Smooth muscle cell (in vitro differentiated cells): ENCODE results near the gene PPP1R16B. TPM values are rescaled to one million over a fixed set of nuclear protein-coding genes. Genes with fewer than 3 reads are reported as not detected.

Experiments used
- DNase-seq: peaks from one replicate; lab custom pipeline; 2025; ENCODE audit not compliant: unreplicated experiment; lab: John Stamatoyannopoulos, UW
- H2AFZ ChIP-seq: fragments of 200-600 bp; sonication (generic); 2 replicates; pipeline ENCODE4 v1.6.0; 2016; ENCODE audit warnings: antibody characterized with exemption, low read depth, mild to moderate bottlenecking
- H3F3A ChIP-seq: fragments of 200-600 bp; sonication (generic); 2 replicates; pipeline ENCODE4 v1.6.0; 2017; ENCODE audit warnings: antibody characterized with exemption, low read depth
- H3K27ac ChIP-seq: fragments of 200-600 bp; sonication (generic); 2 replicates; pipeline ENCODE4 v1.5.1; 2016; ENCODE audit warnings: low read depth, mild to moderate bottlenecking
- H3K27me3 ChIP-seq: fragments of 200-600 bp; sonication (generic); 2 replicates; pipeline ENCODE4 v1.6.1; 2016; ENCODE audit warnings: low read depth, mild to moderate bottlenecking
- H3K36me3 ChIP-seq: fragments of 200-600 bp; sonication (generic); 2 replicates; pipeline ENCODE4 v1.5.1; 2016; ENCODE audit warnings: low read depth
- H3K4me1 ChIP-seq: fragments of 200-600 bp; sonication (generic); 2 replicates; pipeline ENCODE4 v1.5.1; 2016; ENCODE audit warnings: low read depth
- H3K4me2 ChIP-seq: fragments of 200-600 bp; sonication (generic); 2 replicates; pipeline ENCODE4 v1.6.0; 2016; ENCODE audit warnings: mild to moderate bottlenecking
- H3K4me3 ChIP-seq: fragments of 200-600 bp; sonication (generic); 2 replicates; pipeline ENCODE4 v1.5.1; 2016; ENCODE audit warnings: mild to moderate bottlenecking
- H3K79me2 ChIP-seq: fragments of 200-600 bp; sonication (generic); 2 replicates; pipeline ENCODE4 v1.6.0; 2016; ENCODE audit warnings: low read depth, mild to moderate bottlenecking
- H3K9ac ChIP-seq: fragments of 200-600 bp; sonication (generic); 2 replicates; pipeline ENCODE4 v1.6.0; 2016; ENCODE audit warnings: low read depth
- H3K9me3 ChIP-seq: fragments of 200-600 bp; sonication (generic); replicated peaks from 2 replicates; pipeline ENCODE4 v1.5.1; 2016; ENCODE audit warnings: low read depth
- H4K20me1 ChIP-seq: fragments of 200-600 bp; sonication (generic); 2 replicates; pipeline ENCODE4 v1.6.0; 2016; ENCODE audit warnings: low read depth
- CTCF ChIP-seq: fragments of 200-600 bp; sonication (generic); IDR thresholded peaks from 2 replicates; pipeline ENCODE4 v1.5.1; 2017; ENCODE audit warnings: borderline replicate concordance, mild to moderate bottlenecking, antibody characterized with exemption; ENCODE audit not compliant: insufficient read depth, poor library complexity, severe bottlenecking
- WGBS: methylation state at CpG from one replicate; pipeline ENCODE4 v1.1.7; 2016; ENCODE audit warnings: low lambda C conversion rate; 5-methylcytosine and 5-hydroxymethylcytosine counted together
- polyA plus RNA-seq: library from polyadenylated mRNA; unstranded; fragments of >200 nt; fragmentation: Nextera tagmentation; extraction: Ambion mirVana; gene quantifications from 2 replicates; pipeline ENCODE4 v1.2.1, GENCODE V29; 2016
- total RNA-seq: library from RNA; depleted of rRNA; stranded (reverse); fragments of >200 nt; gene quantifications from 2 replicates; pipeline ENCODE4 v1.2.3, GENCODE V29; 2014

Gene PPP1R16B
- total and polyA plus RNA-seq, 2 experiments from 2014 or later = not detected

GRCh38 chr20:38798266-38798665 is 7.2 kb upstream of the PPP1R16B start:
- DNase-seq = no peak
- Histone ChIP-seq H3K27ac (no peak overlapping the region), H3K4me3 (no peak overlapping the region), H3K9me3 (no peaks in the 10 kb centered on the region), H3K27me3 (peaks cover 6% of the 10 kb centered on the region), H2AFZ (no peak overlapping the region), H3K36me3 (no peaks in the 10 kb centered on the region), H3K4me2 (no peak overlapping the region), H4K20me1 (no peaks in the 10 kb centered on the region), H3K9ac (no peak overlapping the region), H3K4me1 (no peaks in the 10 kb centered on the region), H3F3A (no peaks in the 10 kb centered on the region), H3K79me2 (no peaks in the 10 kb centered on the region)
- 86% methylated on average over 3 of the region's 3 CpGs for WGBS
- no peak for TF ChIP-seq CTCF

- no peak for DNase-seq
- H3F3A ChIP-seq = no peaks in the 10 kb centered on the region
- WGBS = 93% methylated on average over 4 of the region's 4 CpGs
- no peak overlapping the region for H3K9ac ChIP-seq
- no peak overlapping the region for H2AFZ ChIP-seq
- H3K27me3 ChIP-seq = peaks cover 6% of the 10 kb centered on the region
- no peaks in the 10 kb centered on the region for H4K20me1 ChIP-seq
- H3K4me3 ChIP-seq = no peak overlapping the region
- no peak for TF ChIP-seq CTCF
- no peaks in the 10 kb centered on the region for H3K36me3 ChIP-seq
- H3K4me1 ChIP-seq = peaks cover 4% of the 10 kb centered on the region
- H3K9me3 ChIP-seq = no peaks in the 10 kb centered on the region
- H3K4me2 ChIP-seq = no peak overlapping the region
- no peak overlapping the region for H3K27ac ChIP-seq
- H3K79me2 ChIP-seq = no peaks in the 10 kb centered on the region
These were observed 6.3 kb upstream of the PPP1R16B start for GRCh38 chr20:38799203-38799602.

GRCh38 chr20:38800882-38801281 is 4.6 kb upstream of the PPP1R16B start:
- no peaks in the 10 kb centered on the region for H3K79me2 ChIP-seq
- WGBS = 95% methylated on average over 3 of the region's 3 CpGs

More at GRCh38 chr20:38800882-38801281, 4.6 kb upstream of the PPP1R16B start:
- H4K20me1 ChIP-seq = no peaks in the 10 kb centered on the region
- H3F3A ChIP-seq = no peaks in the 10 kb centered on the region
- H3K9ac ChIP-seq = no peak overlapping the region
- H3K4me2 ChIP-seq = no peak overlapping the region
- H3K36me3 ChIP-seq = no peaks in the 10 kb centered on the region
- H3K27ac ChIP-seq = no peak overlapping the region
- no peak overlapping the region for H2AFZ ChIP-seq
- no peak for DNase-seq
- no peaks in the 10 kb centered on the region for H3K9me3 ChIP-seq
- peaks cover 19% of the 10 kb centered on the region for H3K27me3 ChIP-seq
- H3K4me1 ChIP-seq = peaks cover 7% of the 10 kb centered on the region
- no peak overlapping the region for H3K4me3 ChIP-seq
- TF ChIP-seq CTCF = no peak
